K562 (cell line): ENCODE data around the gene USP37. TPM values are rescaled to one million over a fixed set of nuclear protein-coding genes. Genes with fewer than 3 reads are reported as not detected.

Source experiments
- ATAC-seq: fragments of 200-7000 bp; cut with Tn5 transposase; 3 replicates; pipeline ENCODE4 v1.9.1; 2020; ENCODE audit warnings: moderate library complexity
- BruUV-seq: library from RNA; stranded (reverse); fragments of 400-500 nt; replicated peaks from 2 replicates; lab custom pipeline; 2021; lab: Mats Ljungman, UMichigan
- CTCF ChIA-PET: fragments of 300-600 bp; formaldehyde crosslinking; extraction: SDS; loops from one replicate; lab custom pipeline; 2021; ENCODE audit warnings: low intra/inter-chr PET ratio; lab: Yijun Ruan, JAX
- POLR2A ChIA-PET: fragments of 300-600, 350-650 bp; sonication (Branson Sonifier 250); formaldehyde crosslinking; extraction: SDS; loops from one replicate; lab custom pipeline; 2021; ENCODE audit warnings: antibody characterized with exemption, inconsistent platforms; lab: Yijun Ruan, JAX
- DNase-seq, 4 experiments: peaks; one replicate each; pipeline versions ENCODE4 v3.0.0 to v3.0.0-alpha.2; 2011 to 2018; ENCODE audit warnings: low spot score in 3 of 4, mixed read lengths in 3 of 4; ENCODE audit errors: extremely low read depth in 1 of 4
- FAIRE-seq: peaks from 2 replicates; lab custom pipeline; 2011; peaks lifted over from hg19 to GRCh38; lab: Jason Lieb, UNC
- H2AFZ ChIP-seq: 2 replicates; pipeline ENCODE4 v1.6.0; 2011; ENCODE audit warnings: low read depth, low read length, control low read depth, inconsistent platforms
- H3K27ac ChIP-seq: fragments of 200-600 bp; 3 replicates; pipeline ENCODE4 v1.8.0; 2011; ENCODE audit warnings: low read depth, mild to moderate bottlenecking, control low read depth, inconsistent platforms, low read length, moderate library complexity, mixed read lengths; ENCODE audit errors: extremely low read depth
- H3K27me3 ChIP-seq, 2 experiments: fragments of 300-600 bp in 1 of 2; 2 replicates in 1 of 2; 3 replicates in 1 of 2; pipeline versions ENCODE4 v1.6.0 to v1.8.0; 2011; ENCODE audit warnings: inconsistent platforms in 2 of 2, low read length in 2 of 2, mild to moderate bottlenecking in 1 of 2, mixed read lengths in 1 of 2, moderate library complexity in 1 of 2; ENCODE audit not compliant: control insufficient read depth in 2 of 2, insufficient read depth in 2 of 2
- H3K36me3 ChIP-seq: fragments of 300-600 bp; 3 replicates; pipeline ENCODE4 v1.8.0; 2011; ENCODE audit warnings: mild to moderate bottlenecking, low read length, inconsistent platforms; ENCODE audit not compliant: control insufficient read depth, insufficient read depth
- H3K4me1 ChIP-seq, 2 experiments: fragments of 200-600 bp in 1 of 2; replicated peaks in 1 of 2; 2 replicates in 1 of 2; 3 replicates in 1 of 2; pipeline versions ENCODE4 v1.5.1 to v1.8.0; 2011; ENCODE audit warnings: inconsistent platforms in 2 of 2, low read length in 2 of 2, mild to moderate bottlenecking in 1 of 2, mixed read lengths in 1 of 2, moderate library complexity in 1 of 2; ENCODE audit not compliant: control insufficient read depth in 2 of 2, insufficient read depth in 2 of 2
- H3K4me2 ChIP-seq: 2 replicates; pipeline ENCODE4 v1.6.1; 2011; ENCODE audit warnings: low read length, control low read depth, inconsistent platforms, mixed read lengths; ENCODE audit not compliant: insufficient read depth
- H3K4me3 ChIP-seq: fragments of 200-600 bp; sonication (generic), shearing (Covaris generic); 2 replicates; pipeline ENCODE4 v1.5.1; 2016; ENCODE audit warnings: control low read depth, inconsistent platforms
- H3K79me2 ChIP-seq: fragments of 200-600 bp; 3 replicates; pipeline ENCODE4 v1.8.0; 2011; ENCODE audit warnings: low read length, inconsistent platforms; ENCODE audit not compliant: control insufficient read depth, insufficient read depth
- H3K9ac ChIP-seq, 2 experiments: 2 replicates each; pipeline versions ENCODE4 v1.6.0 to v1.6.1; 2011; ENCODE audit warnings: low read depth in 2 of 2, low read length in 2 of 2, control low read depth in 1 of 2, inconsistent platforms in 1 of 2, mild to moderate bottlenecking in 1 of 2, mixed read lengths in 1 of 2; ENCODE audit not compliant: insufficient read depth in 1 of 2
- H3K9me1 ChIP-seq: one replicate; pipeline ENCODE4 v1.6.0; 2011; ENCODE audit warnings: inconsistent platforms, mild to moderate bottlenecking, low read length, moderate library complexity; ENCODE audit not compliant: control insufficient read depth, insufficient read depth
- H3K9me3 ChIP-seq: replicated peaks from 2 replicates; pipeline ENCODE4 v1.5.1; 2011; ENCODE audit warnings: low read depth, low read length, inconsistent platforms; ENCODE audit not compliant: control insufficient read depth, insufficient read depth
- H4K20me1 ChIP-seq: replicated peaks from 2 replicates; pipeline ENCODE4 v1.6.1; 2011; ENCODE audit warnings: low read length, inconsistent platforms, mixed read lengths; ENCODE audit not compliant: control insufficient read depth, insufficient read depth
- CEBPG ChIP-seq, 3 experiments: fragments of 200-800 bp in 1 of 3; sonication (Bioruptor generic) in 1 of 3; sonication (generic) in 1 of 3; formaldehyde crosslinking in 1 of 3; IDR thresholded peaks in 2 of 3; conservative IDR thresholded peaks in 1 of 3; 2 replicates each; pipeline versions ENCODE4 v1.6.1 to v1.8.0; 2016 to 2022; ENCODE audit warnings: missing compliant biosample characterization in 2 of 3, missing genetic modification characterization in 2 of 3, mild to moderate bottlenecking in 1 of 3, missing genetic modification reagents in 1 of 3
- CHD2 ChIP-seq: IDR thresholded peaks from 2 replicates; pipeline ENCODE4 v1.6.1; 2011; ENCODE audit warnings: low read depth, low read length
- CREM ChIP-seq: IDR thresholded peaks from 2 replicates; pipeline ENCODE4 v1.6.1; 2014; ENCODE audit warnings: antibody characterized with exemption, low read depth
- KAT2B ChIP-seq: IDR thresholded peaks from one replicate; pipeline ENCODE4 v1.6.1; 2012; ENCODE audit warnings: low read depth, mild to moderate bottlenecking, control low read depth, inconsistent platforms, low read length, moderate library complexity
- NR2C2 ChIP-seq, 2 experiments: fragments of 200-800 bp in 1 of 2; sonication (Bioruptor generic) in 1 of 2; sonication (generic) in 1 of 2; formaldehyde crosslinking in 1 of 2; IDR thresholded peaks; 2 replicates each; pipeline versions ENCODE4 v1.6.1 to v1.8.0; 2016 to 2022; ENCODE audit warnings: mild to moderate bottlenecking in 1 of 2, missing compliant biosample characterization in 1 of 2, missing genetic modification characterization in 1 of 2, missing genetic modification reagents in 1 of 2
- POLR2B ChIP-seq: fragments of 450-650 bp; IDR thresholded peaks from 2 replicates; pipeline ENCODE4 v1.6.1; 2018; ENCODE audit warnings: low read depth; ENCODE audit not compliant: partially characterized antibody
- RFX5 ChIP-seq: IDR thresholded peaks from 2 replicates; pipeline ENCODE4 v1.6.1; 2011; ENCODE audit warnings: low read depth, mild to moderate bottlenecking, improper control_type of control experiment, low read length
- TSC22D4 ChIP-seq: fragments of 450-650 bp; IDR thresholded peaks from 2 replicates; pipeline ENCODE4 v1.6.1; 2016; ENCODE audit warnings: missing genetic modification characterization, missing biosample characterization, control low read depth
- ZNF3 ChIP-seq: fragments of 250-450 bp; sonication (Bioruptor Pico); IDR thresholded peaks from 2 replicates; pipeline ENCODE4 v1.5.0; 2021; ENCODE audit warnings: mild to moderate bottlenecking, moderate library complexity
- ZNF75A ChIP-seq: fragments of 450-650 bp; formaldehyde crosslinking; IDR thresholded peaks from 2 replicates; pipeline ENCODE4 v1.4.0; 2020; ENCODE audit warnings: mild to moderate bottlenecking
- ZNF780A ChIP-seq: fragments of 250-450 bp; sonication (Bioruptor Pico); IDR thresholded peaks from 2 replicates; pipeline ENCODE4 v1.5.0; 2021; ENCODE audit warnings: mild to moderate bottlenecking
- WGBS: fragments of 100-300 bp; shearing (Covaris generic); methylation state at CpG from one replicate; pipeline ENCODE4 v1.1.6; 2016; ENCODE audit warnings: low coverage, mixed read lengths; ENCODE audit not compliant: insufficient coverage; ENCODE audit errors: missing lambda C conversion rate; 5-methylcytosine and 5-hydroxymethylcytosine counted together
- in situ Hi-C: fragments of 300-500 bp; cut with MboI; formaldehyde crosslinking; loops from 4 replicates; pipeline ENCODE4 v1.15.0; 2018; ENCODE audit warnings: inconsistent platforms, mixed read lengths
- intact Hi-C: fragments of 100-400 bp; cut with micrococcal nuclease; formaldehyde crosslinking; loops from 2 replicates; pipeline ENCODE4 v1.14.2; 2022
- polyA plus RNA-seq, 8 experiments: library from polyadenylated mRNA; depleted of rRNA in 4 of 8; stranded (reverse) in 5 of 8; unstranded in 3 of 8; fragments of >200 nt; fragmentation: Nextera tagmentation in 2 of 8; fragmentation: Illumina TruSeq in 1 of 8; extraction: Ambion mirVana in 2 of 8; extraction: Trizol in 1 of 8; gene quantifications; 2 replicates each; pipeline versions ENCODE4 v1.2.1 to v1.2.3, GENCODE V29; 2011 to 2014; ENCODE audit warnings: inconsistent platforms in 1 of 8, missing spikeins in 1 of 8
- total RNA-seq, 7 experiments: library from RNA; depleted of rRNA in 6 of 7; stranded (reverse); fragments of >200 nt in 6 of 7; fragmentation: Illumina TruSeq in 2 of 7; extraction: Trizol in 2 of 7; gene quantifications; 2 replicates each; pipeline versions ENCODE4 v1.2.1 to v1.2.3, GENCODE V29; 2011 to 2021; ENCODE audit warnings: low replicate concordance in 1 of 7
- TF ChIP-seq, protein P1 (sequence below): fragments of 200-400 bp; formaldehyde crosslinking; IDR thresholded peaks from 2 replicates; pipeline ENCODE4 v1.6.1; 2017; ENCODE audit warnings: mild to moderate bottlenecking, low read depth, low read length, moderate library complexity
- TF ChIP-seq, protein P2 (sequence below): fragments of 250-450 bp; sonication (Bioruptor Pico); IDR thresholded peaks from 2 replicates; pipeline ENCODE4 v1.8.0; 2021; ENCODE audit warnings: moderate library complexity, mild to moderate bottlenecking, inconsistent platforms

USP37 gene
- total and polyA plus RNA-seq, 9 of the 15 experiments (the other 6 are each of a cell fraction or from before 2014, with no cell fraction given): 2.0 to 14.2 (median 8.5) TPM

DNA sequence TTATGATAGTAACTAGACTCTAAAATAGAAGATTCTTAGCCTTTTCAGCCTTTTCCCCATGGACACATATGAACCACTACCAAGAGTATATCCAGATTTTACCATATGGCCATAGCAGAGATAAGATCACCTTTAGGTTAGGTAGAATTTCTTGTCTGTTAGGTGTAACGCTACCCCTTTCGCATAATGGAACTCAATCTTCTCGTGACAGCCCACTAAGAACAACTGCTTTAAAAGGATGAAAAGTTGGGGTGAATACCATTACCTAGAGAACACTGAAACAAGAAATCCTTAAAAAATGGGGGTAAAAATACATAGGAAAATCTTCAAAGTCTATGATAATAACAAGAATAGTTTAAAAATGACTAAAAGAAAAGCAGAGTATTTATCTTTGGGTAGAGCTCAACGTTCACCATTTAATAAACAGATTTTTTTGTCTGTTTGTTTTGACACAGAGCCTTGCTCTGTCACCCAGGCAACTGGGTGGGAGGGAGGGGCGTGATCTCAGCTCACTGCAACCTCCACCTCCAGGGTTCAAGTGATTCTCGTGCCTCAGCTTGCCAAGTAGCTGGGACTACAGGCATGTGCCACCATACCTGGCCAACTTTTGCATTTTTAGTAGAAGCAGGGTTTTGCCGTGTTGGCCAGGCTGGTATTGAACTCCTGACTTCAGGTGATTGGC lies 82.0 kb downstream of the USP37 start:
- CTCF ChIA-PET: no interaction called here
- Histone ChIP-seq H3K4me2 (no peak overlapping the region), H2AFZ (no peak overlapping the region), H3K9me1 (no peaks in the 10 kb centered on the region), H3K4me1 (no peaks in the 10 kb centered on the region), H3K27me3 (no peaks in the 10 kb centered on the region), H3K4me3 (no peak overlapping the region), H3K27ac (no peak overlapping the region), H3K9ac (no peak overlapping the region), H3K79me2 (no peaks in the 10 kb centered on the region), H3K9me3 (no peaks in the 10 kb centered on the region), H3K36me3 (peaks cover 56% of the 10 kb centered on the region), H4K20me1 (no peaks in the 10 kb centered on the region)
- 88% methylated on average over 6 of the region's 7 CpGs for WGBS
- POLR2A ChIA-PET: no interaction called here
- no TSS peak for BruUV-seq
- ATAC-seq (no peak), FAIRE-seq (no peak), DNase-seq (no peak)
- in situ Hi-C loops: no loop called here
- intact Hi-C loops: no loop called here
- TF ChIP-seq CEBPG (CRISPR knock-in tag; IDR thresholded peaks at IDR 0.05) (no peak), CEBPG (tag; conservative IDR thresholded peaks at IDR 0.05 in 1 of 2, IDR thresholded peaks at IDR 0.05 in 1 of 2) (no peak), RFX5 (no peak), TSC22D4 (tag) (no peak), NR2C2 (CRISPR knock-in tag; IDR thresholded peaks at IDR 0.05) (no peak), NR2C2 (tag; IDR thresholded peaks at IDR 0.05) (no peak), CREM (no peak), ZNF780A (CRISPR knock-in tag) (no peak), KAT2B (no peak), ZNF3 (CRISPR knock-in tag) (no peak), POLR2B (no peak), ZNF75A (CRISPR knock-in tag) (no peak), CHD2 (no peak)
- TF ChIP-seq, protein P1, sequence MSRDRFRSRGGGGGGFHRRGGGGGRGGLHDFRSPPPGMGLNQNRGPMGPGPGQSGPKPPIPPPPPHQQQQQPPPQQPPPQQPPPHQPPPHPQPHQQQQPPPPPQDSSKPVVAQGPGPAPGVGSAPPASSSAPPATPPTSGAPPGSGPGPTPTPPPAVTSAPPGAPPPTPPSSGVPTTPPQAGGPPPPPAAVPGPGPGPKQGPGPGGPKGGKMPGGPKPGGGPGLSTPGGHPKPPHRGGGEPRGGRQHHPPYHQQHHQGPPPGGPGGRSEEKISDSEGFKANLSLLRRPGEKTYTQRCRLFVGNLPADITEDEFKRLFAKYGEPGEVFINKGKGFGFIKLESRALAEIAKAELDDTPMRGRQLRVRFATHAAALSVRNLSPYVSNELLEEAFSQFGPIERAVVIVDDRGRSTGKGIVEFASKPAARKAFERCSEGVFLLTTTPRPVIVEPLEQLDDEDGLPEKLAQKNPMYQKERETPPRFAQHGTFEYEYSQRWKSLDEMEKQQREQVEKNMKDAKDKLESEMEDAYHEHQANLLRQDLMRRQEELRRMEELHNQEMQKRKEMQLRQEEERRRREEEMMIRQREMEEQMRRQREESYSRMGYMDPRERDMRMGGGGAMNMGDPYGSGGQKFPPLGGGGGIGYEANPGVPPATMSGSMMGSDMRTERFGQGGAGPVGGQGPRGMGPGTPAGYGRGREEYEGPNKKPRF: no peak
- TF ChIP-seq, protein P2, sequence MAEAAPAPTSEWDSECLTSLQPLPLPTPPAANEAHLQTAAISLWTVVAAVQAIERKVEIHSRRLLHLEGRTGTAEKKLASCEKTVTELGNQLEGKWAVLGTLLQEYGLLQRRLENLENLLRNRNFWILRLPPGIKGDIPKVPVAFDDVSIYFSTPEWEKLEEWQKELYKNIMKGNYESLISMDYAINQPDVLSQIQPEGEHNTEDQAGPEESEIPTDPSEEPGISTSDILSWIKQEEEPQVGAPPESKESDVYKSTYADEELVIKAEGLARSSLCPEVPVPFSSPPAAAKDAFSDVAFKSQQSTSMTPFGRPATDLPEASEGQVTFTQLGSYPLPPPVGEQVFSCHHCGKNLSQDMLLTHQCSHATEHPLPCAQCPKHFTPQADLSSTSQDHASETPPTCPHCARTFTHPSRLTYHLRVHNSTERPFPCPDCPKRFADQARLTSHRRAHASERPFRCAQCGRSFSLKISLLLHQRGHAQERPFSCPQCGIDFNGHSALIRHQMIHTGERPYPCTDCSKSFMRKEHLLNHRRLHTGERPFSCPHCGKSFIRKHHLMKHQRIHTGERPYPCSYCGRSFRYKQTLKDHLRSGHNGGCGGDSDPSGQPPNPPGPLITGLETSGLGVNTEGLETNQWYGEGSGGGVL (CRISPR knock-in tag): no peak
